Measurements from ENCODE around the gene SOX1.

Gene SOX1

GRCh38 chr13:112062072-112062567 is 4.8 kb upstream of the SOX1 start:
- TF ChIP-seq POLR2A (IDR thresholded peaks at IDR 0.05; ENCODE audit: low read depth, low read length), result no peak
- FAIRE-seq, result no peak
- no peak for DNase-seq (ENCODE audit: insufficient read length, low spot score)

GRCh38 chr13:112062571-112063570 is 4.1 kb upstream of the SOX1 start:
- FAIRE-seq (no peak), DNase-seq (ENCODE audit: insufficient read length, low spot score) (no peak)
- no peak for TF ChIP-seq POLR2A (IDR thresholded peaks at IDR 0.05; ENCODE audit: low read depth, low read length)

- no peak for TF ChIP-seq POLR2A (IDR thresholded peaks at IDR 0.05; ENCODE audit: low read depth, low read length)
- FAIRE-seq, result no peak
- DNase-seq (ENCODE audit: insufficient read length, low spot score), result no peak
Observed at GRCh38 chr13:112063807-112064206, 3.1 kb upstream of the SOX1 start.

GRCh38 chr13:112064222-112064621 is 2.7 kb upstream of the SOX1 start:
- no peak for TF ChIP-seq POLR2A (IDR thresholded peaks at IDR 0.05; ENCODE audit: low read depth, low read length)
- DNase-seq (ENCODE audit: insufficient read length, low spot score), result no peak
- no peak for FAIRE-seq

- DNase-seq (ENCODE audit: insufficient read length, low spot score) (no peak), FAIRE-seq (no peak)
- TF ChIP-seq POLR2A (IDR thresholded peaks at IDR 0.05; ENCODE audit: low read depth, low read length), result no peak
Observed at GRCh38 chr13:112065521-112065866, 1.5 kb upstream of the SOX1 start.

GRCh38 chr13:112065867-112066623 is 904 bp upstream of the SOX1 start:
- no peak for TF ChIP-seq POLR2A (IDR thresholded peaks at IDR 0.05; ENCODE audit: low read depth, low read length)
- no peak for FAIRE-seq
- DNase-seq (ENCODE audit: insufficient read length, low spot score), result no peak

GRCh38 chr13:112066624-112067004 is 335 bp upstream of the SOX1 start:
- no peak for TF ChIP-seq POLR2A (IDR thresholded peaks at IDR 0.05; ENCODE audit: low read depth, low read length)
- no peak for FAIRE-seq

GRCh38 chr13:112067871-112068539 is 1.1 kb downstream of the SOX1 start:
- FAIRE-seq, result no peak
- no peak for DNase-seq (ENCODE audit: insufficient read length, low spot score)
- no peak for TF ChIP-seq POLR2A (IDR thresholded peaks at IDR 0.05; ENCODE audit: low read depth, low read length)

More at GRCh38 chr13:112066624-112067004, 335 bp upstream of the SOX1 start:
- DNase-seq (ENCODE audit: insufficient read length, low spot score), result no peak

GRCh38 chr13:112068540-112069060 is 1.7 kb downstream of the SOX1 start:
- no peak for DNase-seq (ENCODE audit: insufficient read length, low spot score)
- TF ChIP-seq POLR2A (IDR thresholded peaks at IDR 0.05; ENCODE audit: low read depth, low read length), result no peak

GRCh38 chr13:112069061-112069844 is 2.3 kb downstream of the SOX1 start:
- TF ChIP-seq POLR2A (IDR thresholded peaks at IDR 0.05; ENCODE audit: low read depth, low read length), result no peak
- DNase-seq (ENCODE audit: insufficient read length, low spot score) (no peak), FAIRE-seq (no peak)

More at GRCh38 chr13:112068540-112069060, 1.7 kb downstream of the SOX1 start:
- FAIRE-seq, result no peak

- FAIRE-seq (no peak), DNase-seq (ENCODE audit: insufficient read length, low spot score) (no peak)
- no peak for TF ChIP-seq POLR2A (IDR thresholded peaks at IDR 0.05; ENCODE audit: low read depth, low read length)
Observed at GRCh38 chr13:112069845-112070251, 2.9 kb downstream of the SOX1 start.

- FAIRE-seq (no peak), DNase-seq (ENCODE audit: insufficient read length, low spot score) (no peak)
- no peak for TF ChIP-seq POLR2A (IDR thresholded peaks at IDR 0.05; ENCODE audit: low read depth, low read length)
Observed at GRCh38 chr13:112071102-112071722, 4.3 kb downstream of the SOX1 start.

All from H54 (cell line).